ENCODE data around the gene PNN.
A peak's percentile ranks its signal among the peaks of the same experiment; 100 is the strongest.
"Not testable (repeated sequence)": the region's sequence is repeated elsewhere in the genome, so short reads cannot be mapped to it uniquely, and the experiment has no call there.

PNN gene

DNA sequence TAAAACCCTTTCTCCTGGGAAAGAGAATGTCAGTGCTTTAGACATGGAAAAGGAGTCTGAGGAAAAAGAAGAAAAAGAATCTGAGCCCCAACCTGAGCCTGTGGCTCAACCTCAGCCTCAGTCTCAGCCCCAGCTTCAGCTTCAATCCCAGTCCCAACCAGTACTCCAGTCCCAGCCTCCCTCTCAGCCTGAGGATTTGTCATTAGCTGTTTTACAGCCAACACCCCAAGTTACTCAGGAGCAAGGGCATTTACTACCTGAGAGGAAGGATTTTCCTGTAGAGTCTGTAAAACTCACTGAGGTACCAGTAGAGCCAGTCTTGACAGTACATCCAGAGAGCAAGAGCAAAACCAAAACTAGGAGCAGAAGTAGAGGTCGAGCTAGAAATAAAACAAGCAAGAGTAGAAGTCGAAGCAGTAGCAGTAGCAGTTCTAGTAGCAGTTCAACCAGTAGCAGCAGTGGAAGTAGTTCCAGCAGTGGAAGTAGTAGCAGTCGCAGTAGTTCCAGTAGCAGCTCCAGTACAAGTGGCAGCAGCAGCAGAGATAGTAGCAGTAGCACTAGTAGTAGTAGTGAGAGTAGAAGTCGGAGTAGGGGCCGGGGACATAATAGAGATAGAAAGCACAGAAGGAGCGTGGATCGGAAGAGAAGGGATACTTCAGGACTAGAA lies 6.1 kb downstream of the PNN start:
- no peak for DNase-seq

DNA sequence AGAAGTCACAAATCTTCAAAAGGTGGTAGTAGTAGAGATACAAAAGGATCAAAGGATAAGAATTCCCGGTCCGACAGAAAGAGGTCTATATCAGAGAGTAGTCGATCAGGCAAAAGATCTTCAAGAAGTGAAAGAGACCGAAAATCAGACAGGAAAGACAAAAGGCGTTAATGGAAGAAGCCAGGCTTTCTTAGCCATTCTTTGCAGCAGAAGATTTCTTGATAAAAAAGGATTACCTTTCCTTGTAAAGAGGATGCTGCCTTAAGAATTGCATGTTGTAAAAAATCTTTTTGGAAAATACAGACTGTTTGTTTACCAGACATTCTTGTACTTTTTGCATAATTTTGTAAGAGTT lies 6.6 kb downstream of the PNN start:
- DNase-seq, result no peak

DNA sequence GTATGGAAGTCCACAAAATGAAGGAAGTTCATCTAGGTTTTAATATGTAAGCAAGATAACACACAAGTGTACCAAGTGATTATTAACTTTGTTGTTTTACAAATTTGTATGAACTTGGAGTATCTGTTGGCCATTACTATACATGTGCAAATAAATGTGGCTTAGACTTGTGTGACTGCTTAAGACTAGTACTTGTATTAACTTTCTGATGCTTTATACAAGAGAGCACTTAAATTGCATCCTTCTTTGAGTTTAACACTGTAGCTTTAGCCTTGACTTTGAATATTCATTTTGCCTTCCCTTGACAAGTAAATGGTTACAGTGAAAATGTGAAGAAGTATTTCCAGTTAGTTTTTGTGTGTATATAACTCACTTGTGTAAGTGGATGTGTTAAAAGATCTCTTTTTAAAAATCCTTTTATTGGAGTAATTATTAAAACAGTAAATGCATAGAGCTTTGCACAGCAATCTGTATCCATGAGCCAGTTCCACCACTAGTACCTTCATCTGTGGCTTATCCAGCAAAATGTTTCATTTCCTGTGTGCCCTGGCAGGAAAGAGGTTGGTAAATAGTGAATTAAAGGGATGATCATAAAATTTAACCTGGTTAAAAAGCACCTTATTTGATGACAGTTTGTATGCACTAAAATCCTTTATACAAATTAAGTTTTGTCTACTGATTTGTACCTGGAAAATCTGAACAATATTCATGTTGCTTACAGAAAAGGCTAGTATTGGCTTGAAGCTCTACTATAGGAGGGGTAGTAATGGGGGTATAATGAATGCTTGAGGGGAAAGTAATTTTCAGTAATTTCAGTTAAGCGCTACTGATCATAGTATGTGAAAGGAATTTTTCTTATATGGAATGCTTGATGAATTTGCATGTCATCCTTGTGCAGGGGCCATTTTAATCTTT lies 8.0 kb downstream of the PNN start:
- DNase-seq, result no peak

DNA sequence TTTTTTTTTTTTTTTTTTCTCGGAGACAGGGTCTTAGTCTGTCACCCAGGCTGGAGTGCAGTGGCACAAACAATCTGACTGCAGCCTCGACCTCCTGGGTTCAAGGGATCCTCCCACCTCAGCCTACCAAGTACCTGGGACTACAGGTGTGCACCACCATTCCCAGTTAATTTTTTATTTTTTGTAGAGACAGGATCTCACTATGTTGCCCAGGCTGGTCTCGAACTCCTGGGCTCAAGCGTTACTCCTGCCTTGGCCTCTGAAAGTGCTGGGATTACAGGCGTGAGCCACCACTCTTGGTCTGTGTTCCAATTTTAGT lies 8.6 kb downstream of the PNN start:
- DNase-seq, result not testable (repeated sequence)

DNA sequence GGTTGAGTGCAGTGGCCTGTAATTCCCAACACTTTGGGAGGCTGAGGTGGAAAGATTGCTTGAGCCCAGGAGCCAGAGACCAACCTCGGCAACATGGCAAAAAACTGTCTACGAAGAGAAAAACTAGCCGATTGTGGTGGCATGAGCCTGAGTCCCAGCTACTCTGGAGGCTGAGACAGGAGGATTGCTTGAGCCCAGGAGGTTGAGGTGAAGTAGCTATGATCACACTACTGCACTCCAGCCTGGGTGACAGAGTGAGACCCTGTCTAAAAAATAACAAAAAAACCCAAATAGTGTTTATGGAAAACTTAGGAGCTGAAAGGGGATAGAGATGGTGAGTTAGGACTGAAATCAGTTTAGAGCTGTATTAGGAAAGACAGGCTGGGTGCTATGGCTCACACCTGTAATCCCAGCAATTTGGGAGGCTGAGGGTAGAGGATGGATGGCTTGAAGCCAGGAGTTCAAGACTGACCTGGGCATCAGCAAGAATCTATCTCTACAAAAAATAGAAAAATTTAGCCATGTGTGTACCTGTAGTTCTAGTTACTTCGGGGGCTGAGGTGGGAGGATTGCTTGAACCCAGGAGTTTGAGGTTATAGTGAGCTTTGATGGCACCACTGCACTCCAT lies 9.7 kb downstream of the PNN start:
- DNase-seq, result no peak

DNA sequence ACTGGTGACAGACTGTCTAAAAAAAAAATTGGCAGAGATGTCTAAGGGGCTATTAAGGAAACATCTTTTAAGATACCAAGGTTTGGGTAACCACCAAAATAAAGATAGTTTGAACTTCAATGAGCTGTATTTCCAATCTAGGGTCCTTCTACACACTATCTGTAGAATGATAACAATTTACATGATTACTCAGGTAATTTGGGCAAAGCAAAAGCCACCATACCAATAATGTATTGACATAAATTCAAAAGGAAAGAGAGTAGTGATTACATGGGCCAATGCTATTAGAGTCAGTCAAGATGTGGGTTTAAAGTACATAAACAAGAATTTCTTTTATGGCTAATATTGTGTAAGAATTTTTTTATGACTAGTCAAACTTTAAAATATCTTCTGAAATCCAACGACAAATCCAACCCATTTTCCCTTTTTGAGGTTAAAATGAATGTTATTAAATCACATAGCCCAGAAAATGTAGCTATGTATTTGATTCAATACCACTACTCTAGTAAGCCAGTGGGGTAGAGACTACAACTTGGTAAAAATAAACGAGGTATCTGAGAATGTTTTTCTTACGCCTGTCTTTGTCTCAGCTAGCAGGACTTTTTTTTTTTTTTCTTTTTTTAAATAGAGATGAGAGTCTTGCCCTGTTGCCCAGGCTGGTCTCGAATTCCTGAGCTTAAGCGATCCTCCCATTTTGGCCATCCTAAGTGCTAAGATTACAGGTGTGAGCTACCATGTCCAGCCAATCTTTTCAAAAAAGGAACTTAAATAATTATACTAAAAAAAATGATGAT lies 10.4 kb downstream of the PNN start:
- DNase-seq, result no peak

DNA sequence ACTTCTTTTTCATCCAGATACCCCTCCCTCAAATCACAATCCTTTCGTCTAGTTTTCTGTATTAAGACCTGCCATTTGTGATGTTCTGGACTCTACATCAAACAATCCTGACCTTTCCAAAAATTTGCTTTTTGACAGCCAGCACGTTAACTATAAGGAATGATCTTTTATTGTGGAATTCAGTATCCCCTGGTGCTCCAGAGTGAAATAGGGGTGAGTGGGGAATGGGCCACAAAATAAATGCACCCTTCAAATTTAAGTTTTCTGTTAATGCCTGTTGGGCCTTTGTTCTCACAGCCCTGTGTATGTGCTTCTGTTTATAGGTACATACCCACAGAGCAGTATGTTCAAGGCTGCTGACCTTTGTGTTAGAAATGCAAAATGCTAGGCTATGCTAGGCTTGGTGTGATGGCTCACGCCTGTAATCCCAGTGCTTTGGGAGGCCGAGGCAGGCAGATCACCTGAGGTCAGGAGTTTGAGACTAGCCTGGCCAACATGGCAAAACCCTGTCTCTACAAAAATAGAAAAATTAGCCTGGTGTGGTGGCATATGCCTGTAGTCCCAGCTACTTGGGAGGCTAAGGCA lies 12.0 kb downstream of the PNN start:
- no peak for DNase-seq

DNA sequence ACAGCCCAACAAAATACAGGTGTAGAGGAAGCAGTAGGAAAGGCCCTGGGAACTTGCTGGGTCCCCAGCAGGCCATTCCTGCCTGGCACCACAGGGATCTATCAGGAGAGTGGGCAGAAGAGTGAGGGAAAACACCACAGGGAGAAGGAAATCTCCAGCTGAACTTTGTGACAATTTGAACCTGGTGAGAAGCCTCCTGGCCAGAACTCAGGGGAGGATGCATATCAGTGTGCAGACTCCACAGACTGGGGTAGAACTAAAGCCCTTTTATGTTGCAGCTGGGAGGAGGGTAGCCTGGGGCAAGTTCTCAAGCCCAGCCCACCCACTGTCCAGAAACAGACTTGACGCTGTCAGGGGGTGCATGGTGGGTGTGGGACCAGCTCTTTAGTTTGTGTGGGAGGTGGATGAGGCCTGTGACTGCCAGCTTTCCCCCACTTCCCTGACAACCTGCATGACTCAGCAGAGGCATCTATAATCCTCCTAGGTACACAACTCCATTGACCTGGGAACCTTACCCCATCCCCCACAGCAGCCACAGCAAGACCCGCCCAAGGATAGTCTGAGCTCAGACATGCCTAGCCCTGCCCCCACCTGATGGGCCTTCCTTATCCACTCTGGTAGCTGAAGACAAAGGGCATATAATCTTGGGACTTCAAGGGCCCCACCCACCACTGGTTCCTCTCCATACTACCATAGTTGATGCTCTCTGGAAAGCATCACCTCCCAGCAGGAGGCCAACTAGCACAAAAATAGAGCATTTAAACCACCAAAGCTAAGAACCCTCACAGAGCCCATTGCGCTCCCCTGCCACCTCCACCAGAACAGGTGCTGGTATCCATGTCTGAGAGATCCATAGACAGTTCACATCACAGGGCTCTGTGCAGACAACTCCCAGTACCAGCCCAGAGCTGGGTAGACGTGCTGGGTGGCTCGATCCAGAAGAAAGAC lies 28.9 kb downstream of the PNN start:
- no peak for DNase-seq

DNA sequence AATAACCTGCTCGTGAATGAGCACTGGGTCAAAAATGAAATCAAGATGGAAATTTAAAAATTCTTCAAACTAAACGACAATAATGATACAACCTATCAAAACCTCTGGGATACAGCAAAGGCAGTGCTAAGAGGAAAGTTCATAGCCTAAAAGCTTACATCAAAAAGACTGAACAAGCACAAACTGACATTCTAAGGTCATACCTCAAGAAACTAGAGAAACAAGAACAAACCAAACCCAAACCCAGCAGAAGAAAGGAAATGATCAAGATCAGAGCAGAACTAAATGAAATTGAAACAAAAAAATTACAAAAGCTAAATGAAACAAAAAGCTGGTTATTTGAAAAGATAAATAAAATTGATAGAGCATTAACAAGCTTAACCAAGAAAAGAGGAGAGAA lies 32.4 kb downstream of the PNN start:
- DNase-seq, result not testable (repeated sequence)

DNA sequence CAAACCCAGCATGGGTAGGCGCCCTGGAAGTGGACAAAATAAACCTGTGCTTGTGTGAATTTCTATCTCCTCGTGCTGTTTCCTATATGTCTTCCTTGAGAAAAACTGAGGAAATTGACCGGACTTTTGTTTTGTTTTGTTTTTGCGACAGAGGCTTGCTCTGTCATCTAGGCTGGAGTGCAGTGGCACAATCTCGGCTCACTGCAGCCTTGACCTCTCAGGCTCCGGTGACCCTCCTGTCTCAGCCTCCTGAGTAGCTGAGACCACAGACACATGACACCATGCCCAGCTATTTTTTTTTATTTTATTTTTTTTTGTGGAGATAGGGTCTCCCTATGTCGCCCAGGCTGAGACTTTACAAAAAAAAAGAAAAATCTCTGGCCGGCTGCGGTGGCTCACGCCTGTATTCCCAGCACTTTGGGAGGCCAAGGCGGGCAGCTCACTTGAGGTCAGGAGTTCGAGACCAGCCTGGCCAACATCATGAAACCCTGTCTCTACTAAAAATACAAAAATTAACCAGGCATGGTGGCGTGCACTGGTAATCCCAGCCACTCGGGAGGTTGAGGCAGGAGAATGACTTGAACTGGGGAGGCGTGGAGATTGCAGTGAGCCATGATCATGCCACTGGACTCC lies 36.2 kb downstream of the PNN start:
- no peak for DNase-seq

DNA sequence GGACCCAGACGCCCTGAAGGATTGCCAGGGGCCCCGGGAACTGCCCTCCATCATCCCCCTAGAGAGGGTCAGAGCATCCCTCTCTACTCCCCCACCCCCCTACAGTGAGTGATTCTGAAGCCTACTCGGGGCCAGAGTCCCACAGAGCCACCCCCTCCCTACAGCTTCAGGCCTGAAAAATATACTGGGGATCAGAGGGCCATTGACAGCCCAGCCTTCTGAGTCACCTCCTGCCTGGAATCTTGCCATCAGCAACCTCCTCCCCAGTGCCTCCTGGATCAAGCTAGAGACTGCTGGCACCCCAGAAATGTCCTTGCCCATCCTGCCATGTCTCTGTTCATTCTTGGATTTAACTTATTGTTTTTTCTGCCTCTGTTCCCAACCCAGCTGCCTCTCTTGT lies 37.0 kb downstream of the PNN start:
- DNase-seq, result no peak

DNA sequence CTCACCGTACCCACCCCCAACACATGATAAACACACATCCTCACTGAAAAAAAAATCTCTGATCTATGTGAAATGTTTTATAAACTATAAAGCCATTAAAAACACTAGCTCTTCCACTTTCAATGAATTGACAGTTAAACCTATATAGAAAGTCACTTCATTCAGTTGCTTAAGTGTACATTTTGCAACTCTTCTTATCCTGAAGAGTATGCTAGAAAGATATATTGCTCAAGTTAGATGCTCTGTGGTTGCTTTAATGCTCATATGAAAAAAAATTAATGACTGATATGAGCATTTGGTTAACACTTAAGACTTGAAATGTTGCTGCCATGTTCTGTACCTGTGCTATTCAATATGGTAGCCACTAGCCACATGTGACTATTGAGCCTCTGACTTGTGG lies 37.6 kb downstream of the PNN start:
- DNase-seq, result no peak

DNA sequence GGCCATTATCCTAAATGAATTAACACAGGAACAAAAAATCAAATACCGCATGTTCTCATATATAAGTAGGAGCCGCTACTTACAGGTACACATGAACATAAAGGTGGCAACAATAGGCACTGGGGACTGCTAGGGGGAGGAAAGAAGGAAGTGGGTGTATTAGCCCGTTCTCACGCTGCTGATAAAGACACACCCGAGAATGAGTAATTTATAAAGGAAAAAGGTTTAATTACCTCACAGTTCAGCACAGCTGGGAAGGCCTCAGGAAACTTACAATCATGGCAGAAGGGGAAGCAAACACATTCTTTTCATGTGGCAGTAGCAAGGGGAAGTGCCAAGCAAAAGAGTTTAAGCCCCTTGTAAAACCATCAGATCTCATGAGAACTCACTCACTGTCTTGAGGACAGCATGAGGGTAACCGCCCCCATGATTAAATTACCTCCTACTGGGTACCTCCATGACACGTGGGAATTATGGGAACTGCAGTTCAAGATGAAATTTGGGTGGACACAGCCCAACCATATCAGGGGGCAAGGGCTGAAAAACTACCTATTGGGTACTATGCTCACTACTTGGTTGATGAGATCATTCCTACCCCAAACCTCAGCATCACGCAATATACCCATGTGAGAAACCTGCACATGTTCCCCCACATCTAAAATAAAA lies 42.3 kb downstream of the PNN start:
- no peak for DNase-seq

DNA sequence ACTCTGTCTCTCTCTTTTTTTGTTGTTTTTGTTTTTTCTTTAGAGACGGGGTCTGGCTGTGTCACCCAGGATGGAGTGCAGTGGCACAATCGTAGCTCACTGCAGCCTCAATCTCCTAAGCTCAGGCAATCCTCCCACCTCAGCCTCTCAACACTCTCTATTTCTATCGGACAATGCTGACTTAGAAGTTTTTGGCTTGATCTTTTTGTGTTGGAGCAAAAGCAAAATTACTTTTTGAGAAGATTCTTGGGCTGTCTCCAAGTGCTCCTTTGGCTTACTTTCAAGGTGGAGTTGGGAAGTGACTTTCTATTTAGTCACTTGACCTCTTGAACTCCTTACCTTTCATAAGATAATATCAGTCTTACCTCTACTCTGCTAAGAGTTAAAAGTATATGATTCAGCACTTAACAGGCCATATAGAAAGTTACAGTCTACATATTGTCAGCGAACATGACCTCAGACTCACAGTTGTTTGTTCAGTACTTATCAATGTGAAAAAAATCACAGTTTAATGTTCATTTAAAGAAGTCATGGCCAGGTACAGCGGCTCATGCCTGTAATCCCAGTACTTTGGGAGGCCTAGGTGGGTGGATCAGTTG lies 43.2 kb downstream of the PNN start:
- no peak for DNase-seq

DNA sequence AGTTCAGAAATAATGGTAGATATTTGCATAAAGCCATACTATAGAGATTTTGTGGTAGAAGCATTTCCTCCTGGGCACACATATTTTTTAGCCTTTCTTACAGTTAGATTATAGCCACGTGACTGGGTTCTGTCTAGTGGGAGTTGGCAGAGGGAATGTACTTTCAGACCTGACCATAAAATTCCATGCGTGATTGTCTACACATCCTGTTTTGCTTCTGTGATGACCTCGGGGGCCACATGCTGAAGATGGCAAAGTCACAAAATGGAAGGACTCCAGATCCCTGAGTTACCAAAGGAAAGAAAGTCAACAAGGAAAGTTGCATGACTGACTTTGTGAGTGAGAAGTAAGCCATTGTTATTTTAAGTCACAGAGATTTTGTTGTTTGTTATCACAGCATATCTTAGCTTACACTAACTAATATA lies 44.0 kb downstream of the PNN start:
- no peak for DNase-seq

DNA sequence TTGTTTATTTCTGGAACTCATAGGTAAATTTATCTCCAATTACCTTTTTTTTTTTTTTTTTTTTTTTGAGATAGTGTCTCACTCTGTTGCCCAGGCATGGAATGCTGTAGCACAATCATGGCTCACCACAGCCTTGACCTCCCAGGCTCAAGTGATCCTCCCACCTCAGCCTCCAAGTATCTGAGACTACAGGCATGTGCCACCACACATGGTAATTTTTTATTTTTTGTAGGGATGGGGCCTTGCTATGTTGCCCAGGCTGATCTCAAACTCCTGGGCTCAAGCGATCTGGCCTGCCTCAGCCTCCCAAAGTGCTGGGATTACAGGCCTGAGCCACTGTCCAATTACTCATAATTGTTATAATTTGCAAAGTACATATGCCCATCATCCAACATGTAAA lies 45.4 kb downstream of the PNN start:
- DNase-seq, result not testable (repeated sequence)

DNA sequence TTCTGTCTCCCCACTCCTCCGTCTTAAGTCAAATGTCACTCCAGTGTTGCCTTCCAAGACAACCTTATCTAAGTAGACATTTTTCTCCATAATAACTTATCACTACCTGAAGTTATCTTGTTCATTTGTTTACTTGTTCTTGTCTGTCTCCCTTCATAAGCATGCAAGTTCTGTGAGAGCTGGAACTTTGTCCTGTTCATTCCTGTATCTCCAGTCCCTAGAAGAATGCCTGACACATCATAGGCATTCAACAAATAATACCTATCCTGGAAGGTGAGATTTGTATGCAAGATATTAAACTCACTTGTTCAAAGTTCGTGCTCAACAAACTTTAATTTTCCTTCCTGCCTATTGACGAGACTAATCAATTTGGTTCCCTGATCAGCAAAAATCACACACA lies 53.0 kb downstream of the PNN start:
- no peak for DNase-seq

DNA sequence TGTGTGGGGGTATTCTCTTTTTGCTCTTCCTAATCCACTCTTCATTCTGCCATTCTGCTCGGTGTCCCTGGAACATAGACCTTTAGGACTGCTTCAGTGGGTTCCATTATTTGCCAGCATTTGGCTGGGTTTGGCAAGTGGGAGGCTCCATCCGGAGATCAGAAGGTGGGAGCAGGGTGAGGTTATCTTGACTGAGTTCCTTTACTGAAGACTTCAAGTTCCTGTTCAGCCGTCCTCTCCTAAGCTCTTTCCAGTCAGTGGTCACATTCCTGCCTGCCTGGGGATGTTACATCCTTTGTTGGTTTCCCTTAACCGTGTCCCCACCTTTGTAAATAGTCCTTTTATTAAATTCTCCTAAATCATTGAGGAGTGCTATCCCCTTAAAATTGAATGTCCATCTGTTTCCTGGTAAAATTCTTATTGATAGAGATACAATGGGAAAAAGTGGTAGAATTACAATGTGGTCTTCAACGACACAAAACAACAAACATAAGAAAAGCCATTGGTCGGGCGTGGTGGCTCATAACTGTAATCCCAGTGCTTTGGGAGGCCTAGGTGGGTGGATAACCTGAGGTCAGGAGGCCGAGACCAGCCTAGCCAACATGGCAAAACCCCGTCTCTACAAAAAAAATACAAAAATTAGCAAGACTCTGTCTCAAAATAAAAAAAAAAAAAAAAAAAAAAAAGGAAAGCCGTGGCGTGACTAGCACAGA lies 53.6 kb downstream of the PNN start:
- DNase-seq, result peak; percentile 11

DNA sequence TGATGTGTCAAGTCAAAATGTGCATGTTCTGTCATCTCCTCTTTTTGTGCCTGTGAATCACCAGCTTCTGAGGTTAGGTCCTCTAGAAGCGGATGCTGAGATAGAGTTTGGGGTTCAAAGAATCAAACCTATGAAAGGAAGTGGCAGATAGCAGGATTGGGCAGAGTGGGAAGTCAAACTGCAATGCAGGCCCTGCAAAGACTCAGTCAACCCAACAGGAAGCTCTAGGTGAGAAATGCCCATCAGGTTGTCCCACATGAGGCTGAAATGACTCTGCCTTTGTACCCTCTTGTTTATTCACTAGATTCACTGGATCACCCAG lies 54.1 kb downstream of the PNN start:
- peak; percentile 20 for DNase-seq

DNA sequence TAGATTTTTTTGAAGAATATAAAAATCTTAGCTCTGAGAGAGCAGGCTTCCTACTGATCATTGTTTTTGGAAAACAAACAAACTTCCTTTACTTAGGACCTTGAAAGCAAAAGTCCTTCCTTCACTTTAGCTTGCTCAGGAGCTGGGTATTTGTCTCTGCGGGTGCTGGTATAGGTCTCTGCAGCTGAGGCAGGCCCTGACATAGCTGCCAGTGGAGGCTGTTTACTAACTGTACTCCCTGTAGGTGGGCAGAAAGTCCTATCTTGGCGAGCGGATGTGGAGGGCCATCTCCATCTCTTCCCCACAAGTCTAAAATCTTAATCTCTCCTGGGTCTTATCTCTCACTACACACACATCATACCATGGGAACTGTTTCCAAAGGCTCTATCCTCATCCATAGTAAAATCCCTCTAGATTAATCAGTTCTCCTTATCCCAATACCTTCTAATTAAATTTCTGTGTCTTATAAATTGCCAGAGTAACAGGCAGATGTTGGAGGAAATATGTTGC lies 54.6 kb downstream of the PNN start:
- DNase-seq, result no peak
